CD4-positive, alpha-beta T cell (primary cell): ENCODE measurements around the gene SLC25A39. TPM values are rescaled to one million over a fixed set of nuclear protein-coding genes. Genes with fewer than 3 reads are reported as not detected.
A peak's percentile ranks its signal among the peaks of the same experiment; 100 is the strongest.

ENCODE experiments used
- ATAC-seq: fragments of 200-7000 bp; cut with Tn5 transposase; one replicate; pipeline ENCODE4 v1.10.0; 2022; ENCODE audit warnings: mild to moderate bottlenecking; ENCODE audit not compliant: poor library complexity
- CTCF ChIA-PET: fragments of 350-600 bp; sonication (Branson Sonifier 250); formaldehyde crosslinking; loops from one replicate; lab custom pipeline; 2021; ENCODE audit warnings: antibody characterized with exemption, inconsistent platforms; lab: Charles Lee
- POLR2A ChIA-PET: fragments of 350-600 bp; sonication (Branson Sonifier 250); formaldehyde crosslinking; loops from one replicate; lab custom pipeline; 2021; ENCODE audit warnings: antibody characterized with exemption, inconsistent platforms; lab: Charles Lee
- DNase-seq, 14 experiments: peaks; one replicate each; pipeline ENCODE4 v3.0.0-alpha.2; 2013 to 2020; ENCODE audit warnings: mixed read lengths in 2 of 14
- H3K27ac ChIP-seq, 2 donors: one replicate each; pipeline versions ENCODE4 v1.5.1 to v1.7.0; 2013; ENCODE audit warnings: low read length in 2 of 2, low read depth in 1 of 2, mild to moderate bottlenecking in 1 of 2
- H3K27me3 ChIP-seq, 2 experiments: 1 replicate in 1 of 2; 2 replicates in 1 of 2; pipeline versions ENCODE4 v1.6.1 to v1.7.0; 2013; ENCODE audit warnings: low read length in 2 of 2, control low read depth in 1 of 2, mild to moderate bottlenecking in 1 of 2, moderate library complexity in 1 of 2; ENCODE audit not compliant: insufficient read depth in 2 of 2, control insufficient read depth in 1 of 2
- H3K36me3 ChIP-seq: one replicate; pipeline ENCODE4 v1.6.1; 2013; ENCODE audit warnings: low read length, control low read depth; ENCODE audit not compliant: insufficient read depth
- H3K4me1 ChIP-seq: one replicate; pipeline ENCODE4 v1.6.1; 2013; ENCODE audit warnings: low read length, control low read depth; ENCODE audit not compliant: insufficient read depth
- H3K4me3 ChIP-seq: one replicate; pipeline ENCODE4 v1.5.1; 2013; ENCODE audit warnings: mild to moderate bottlenecking, low read length, moderate library complexity
- H3K9me3 ChIP-seq, 2 experiments: 1 replicate in 1 of 2; 2 replicates in 1 of 2; pipeline versions ENCODE4 v1.6.1 to v1.7.0; 2013; ENCODE audit warnings: low read length in 2 of 2, mild to moderate bottlenecking in 2 of 2, control low read depth in 1 of 2, moderate library complexity in 1 of 2; ENCODE audit not compliant: control insufficient read depth in 1 of 2, insufficient read depth in 1 of 2
- H3K27ac Mint-ChIP-seq: one replicate; pipeline ENCODE4 v1.8.0; 2020; ENCODE audit warnings: mixed read lengths
- H3K27me3 Mint-ChIP-seq: one replicate; pipeline ENCODE4 v1.8.0; 2021; ENCODE audit warnings: mixed read lengths
- H3K36me3 Mint-ChIP-seq: one replicate; pipeline ENCODE4 v1.8.0; 2021; ENCODE audit warnings: low read depth, mixed read lengths
- H3K4me1 Mint-ChIP-seq: one replicate; pipeline ENCODE4 v1.8.0; 2021; ENCODE audit warnings: low read depth, mixed read lengths
- H3K4me3 Mint-ChIP-seq: one replicate; pipeline ENCODE4 v1.8.0; 2020; ENCODE audit warnings: mild to moderate bottlenecking, mixed read lengths
- H3K9me3 Mint-ChIP-seq: one replicate; pipeline ENCODE4 v1.8.0; 2020; ENCODE audit warnings: mixed read lengths
- intact Hi-C, 2 experiments: fragments of 100-400 bp; cut with DNase I in 1 of 2; cut with micrococcal nuclease in 1 of 2; formaldehyde crosslinking; loops; one replicate each; pipeline versions ENCODE4 v1.15.1 to v1.9.0; 2023 to 2025; cut with DNase I, micrococcal nuclease
- total RNA-seq, 174 experiments: library from RNA in 2 of 174; stranded (reverse) in 2 of 174; gene quantifications; one replicate each; pipeline ENCODE4 v1.2.3 and lab custom pipeline; 2021 to 2026
- TF ChIP-seq, protein P1 (sequence below): fragments of 200-600 bp; IDR thresholded peaks from one replicate; pipeline ENCODE4 v1.8.0; 2022; ENCODE audit warnings: antibody characterized with exemption, mild to moderate bottlenecking

SLC25A39 gene
- total RNA-seq, 2 experiments from 2014 or later: 55.5 to 65.5 TPM

DNA sequence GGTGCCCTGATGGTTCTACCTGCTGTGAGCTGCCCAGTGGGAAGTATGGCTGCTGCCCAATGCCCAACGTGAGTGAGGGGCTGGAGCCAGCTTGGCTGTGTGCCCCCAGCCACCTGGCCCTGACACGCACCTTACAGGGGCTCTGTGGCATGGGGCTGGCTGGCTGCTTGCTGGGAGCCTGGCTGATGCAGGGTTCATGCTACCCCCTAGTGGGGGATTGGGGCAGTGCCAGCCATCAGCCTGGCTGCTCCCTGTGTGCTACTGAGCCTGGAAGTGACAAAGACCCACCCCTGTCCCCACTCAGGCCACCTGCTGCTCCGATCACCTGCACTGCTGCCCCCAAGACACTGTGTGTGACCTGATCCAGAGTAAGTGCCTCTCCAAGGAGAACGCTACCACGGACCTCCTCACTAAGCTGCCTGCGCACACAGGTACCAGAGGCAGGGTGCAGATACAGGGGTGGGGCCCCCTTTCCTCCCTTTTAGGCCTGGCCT lies 26.2 kb upstream of the SLC25A39 start:
- H3K27ac Mint-ChIP-seq: no peak overlapping the region
- intact Hi-C loops: loop anchor here in 1 of 2 experiments (1.0 kb wide), 1 partner anchor 140 kb away; no protein-coding TSS in a partner anchor

GRCh38 chr17:44349553-44350070 lies 25.0 kb upstream of the SLC25A39 start:
- intact Hi-C loops: loop anchor here (1.0 to 5.0 kb wide), 4 partner anchors 139 to 407 kb away; partner anchors contain the start of genes HROB (in 1 of the 2), LSM12 (in 1 of the 2) and PPY (in 1 of the 2)
- H3K4me3 Mint-ChIP-seq: no peak overlapping the region
- TF ChIP-seq, protein P1, sequence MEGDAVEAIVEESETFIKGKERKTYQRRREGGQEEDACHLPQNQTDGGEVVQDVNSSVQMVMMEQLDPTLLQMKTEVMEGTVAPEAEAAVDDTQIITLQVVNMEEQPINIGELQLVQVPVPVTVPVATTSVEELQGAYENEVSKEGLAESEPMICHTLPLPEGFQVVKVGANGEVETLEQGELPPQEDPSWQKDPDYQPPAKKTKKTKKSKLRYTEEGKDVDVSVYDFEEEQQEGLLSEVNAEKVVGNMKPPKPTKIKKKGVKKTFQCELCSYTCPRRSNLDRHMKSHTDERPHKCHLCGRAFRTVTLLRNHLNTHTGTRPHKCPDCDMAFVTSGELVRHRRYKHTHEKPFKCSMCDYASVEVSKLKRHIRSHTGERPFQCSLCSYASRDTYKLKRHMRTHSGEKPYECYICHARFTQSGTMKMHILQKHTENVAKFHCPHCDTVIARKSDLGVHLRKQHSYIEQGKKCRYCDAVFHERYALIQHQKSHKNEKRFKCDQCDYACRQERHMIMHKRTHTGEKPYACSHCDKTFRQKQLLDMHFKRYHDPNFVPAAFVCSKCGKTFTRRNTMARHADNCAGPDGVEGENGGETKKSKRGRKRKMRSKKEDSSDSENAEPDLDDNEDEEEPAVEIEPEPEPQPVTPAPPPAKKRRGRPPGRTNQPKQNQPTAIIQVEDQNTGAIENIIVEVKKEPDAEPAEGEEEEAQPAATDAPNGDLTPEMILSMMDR: no peak
- Histone ChIP-seq H3K9me3 (no peaks in the 10 kb centered on the region), H3K27ac (no peak overlapping the region), H3K27me3 (no peaks in the 10 kb centered on the region), H3K4me1 (peaks cover 36% of the 10 kb centered on the region), H3K36me3 (peaks cover 11% of the 10 kb centered on the region), H3K4me3 (no peak overlapping the region)
- DNase-seq (no peak), ATAC-seq (no peak)
- no peak overlapping the region for H3K27ac Mint-ChIP-seq
- no peaks in the 10 kb centered on the region for H3K9me3 Mint-ChIP-seq
- peaks cover 4% of the 10 kb centered on the region for H3K27me3 Mint-ChIP-seq
- ChIA-PET CTCF (interaction anchor here (0.6 to 1.5 kb wide), 3 partner anchors 14 to 145 kb away, joined by 3 to 4 read pairs (median 4); partner anchors contain the start of gene FAM171A2), POLR2A (interaction anchor here (1.0 to 1.7 kb wide), 3 partner anchors 23 to 145 kb away, joined by 3 to 6 read pairs (median 5); no protein-coding TSS in a partner anchor)
- peaks cover 29% of the 10 kb centered on the region for H3K4me1 Mint-ChIP-seq
- peaks cover 4% of the 10 kb centered on the region for H3K36me3 Mint-ChIP-seq

More for the DNA sequence above, 26.2 kb upstream of the SLC25A39 start:
- Histone ChIP-seq H3K4me3 (no peak overlapping the region), H3K9me3 (no peaks in the 10 kb centered on the region), H3K27ac (no peak overlapping the region), H3K36me3 (peaks cover 11% of the 10 kb centered on the region), H3K27me3 (no peaks in the 10 kb centered on the region), H3K4me1 (peaks cover 26% of the 10 kb centered on the region)
- Mint-ChIP-seq H3K4me3 (peak overlapping the region; percentile 52), H3K4me1 (peaks cover 17% of the 10 kb centered on the region), H3K36me3 (peaks cover under 1% of the 10 kb centered on the region), H3K27me3 (peaks cover 4% of the 10 kb centered on the region), H3K9me3 (no peaks in the 10 kb centered on the region)
- ChIA-PET CTCF (interaction anchor here (0.9 to 1.5 kb wide), 4 partner anchors 11 to 147 kb away, joined by 3 to 4 read pairs (median 3); partner anchors contain the start of gene FAM171A2), POLR2A (interaction anchor here (1.0 to 1.7 kb wide), 2 partner anchors 24 to 134 kb away, joined by 3 to 6 read pairs; no protein-coding TSS in a partner anchor)
- DNase-seq (peak; percentile 53 to 84 (median 68)), ATAC-seq (peak; percentile 79)
- TF ChIP-seq, protein P1: peak; percentile 83

GRCh38 chr17:44348988-44349364 lies 24.4 kb upstream of the SLC25A39 start:
- DNase-seq (no peak), ATAC-seq (no peak)
- no peak overlapping the region for H3K4me3 Mint-ChIP-seq
- H3K36me3 Mint-ChIP-seq: peaks cover 4% of the 10 kb centered on the region
- no peaks in the 10 kb centered on the region for H3K9me3 Mint-ChIP-seq
- no peak overlapping the region for H3K27ac ChIP-seq
- ChIA-PET CTCF (interaction anchor here (1.5 kb wide), 1 partner anchor 145 kb away, joined by 3 read pairs; no protein-coding TSS in a partner anchor), POLR2A (interaction anchor here (1.3 kb wide), 1 partner anchor 145 kb away, joined by 5 read pairs; no protein-coding TSS in a partner anchor)
- peaks cover 29% of the 10 kb centered on the region for H3K4me1 Mint-ChIP-seq
- no peak overlapping the region for H3K27ac Mint-ChIP-seq
- H3K36me3 ChIP-seq: peaks cover 11% of the 10 kb centered on the region
- peaks cover 42% of the 10 kb centered on the region for H3K4me1 ChIP-seq
- no peaks in the 10 kb centered on the region for H3K9me3 ChIP-seq
- H3K27me3 ChIP-seq: no peaks in the 10 kb centered on the region
- no peak overlapping the region for H3K4me3 ChIP-seq
- intact Hi-C loops: loop anchor here in 1 of 2 experiments (5.0 kb wide), 3 partner anchors 207 to 407 kb away; partner anchors contain the start of genes HROB, LSM12 and PPY
- TF ChIP-seq, protein P1: no peak
- peaks cover 4% of the 10 kb centered on the region for H3K27me3 Mint-ChIP-seq
